K562 (cell line): ENCODE data around the gene SHF. TPM values are rescaled to one million over a fixed set of nuclear protein-coding genes. Genes with fewer than 3 reads are reported as not detected.

Experiments
- ATAC-seq: fragments of 200-7000 bp; cut with Tn5 transposase; 3 replicates; pipeline ENCODE4 v1.9.1; 2020; ENCODE audit warnings: moderate library complexity
- BruUV-seq: library from RNA; stranded (reverse); fragments of 400-500 nt; replicated peaks from 2 replicates; lab custom pipeline; 2021; lab: Mats Ljungman, UMichigan
- CTCF ChIA-PET: fragments of 300-600 bp; formaldehyde crosslinking; extraction: SDS; loops from one replicate; lab custom pipeline; 2021; ENCODE audit warnings: low intra/inter-chr PET ratio; lab: Yijun Ruan, JAX
- POLR2A ChIA-PET: fragments of 300-600, 350-650 bp; sonication (Branson Sonifier 250); formaldehyde crosslinking; extraction: SDS; loops from one replicate; lab custom pipeline; 2021; ENCODE audit warnings: antibody characterized with exemption, inconsistent platforms; lab: Yijun Ruan, JAX
- DNase-seq, 4 experiments: peaks; one replicate each; pipeline versions ENCODE4 v3.0.0 to v3.0.0-alpha.2; 2011 to 2018; ENCODE audit warnings: low spot score in 3 of 4, mixed read lengths in 3 of 4; ENCODE audit errors: extremely low read depth in 1 of 4
- FAIRE-seq: peaks from 2 replicates; lab custom pipeline; 2011; peaks lifted over from hg19 to GRCh38; lab: Jason Lieb, UNC
- H2AFZ ChIP-seq: 2 replicates; pipeline ENCODE4 v1.6.0; 2011; ENCODE audit warnings: low read depth, low read length, control low read depth, inconsistent platforms
- H3K27ac ChIP-seq: fragments of 200-600 bp; 3 replicates; pipeline ENCODE4 v1.8.0; 2011; ENCODE audit warnings: low read depth, mild to moderate bottlenecking, control low read depth, inconsistent platforms, low read length, moderate library complexity, mixed read lengths; ENCODE audit errors: extremely low read depth
- H3K27me3 ChIP-seq, 2 experiments: fragments of 300-600 bp in 1 of 2; 2 replicates in 1 of 2; 3 replicates in 1 of 2; pipeline versions ENCODE4 v1.6.0 to v1.8.0; 2011; ENCODE audit warnings: inconsistent platforms in 2 of 2, low read length in 2 of 2, mild to moderate bottlenecking in 1 of 2, mixed read lengths in 1 of 2, moderate library complexity in 1 of 2; ENCODE audit not compliant: control insufficient read depth in 2 of 2, insufficient read depth in 2 of 2
- H3K36me3 ChIP-seq: fragments of 300-600 bp; 3 replicates; pipeline ENCODE4 v1.8.0; 2011; ENCODE audit warnings: mild to moderate bottlenecking, low read length, inconsistent platforms; ENCODE audit not compliant: control insufficient read depth, insufficient read depth
- H3K4me1 ChIP-seq, 2 experiments: fragments of 200-600 bp in 1 of 2; replicated peaks in 1 of 2; 2 replicates in 1 of 2; 3 replicates in 1 of 2; pipeline versions ENCODE4 v1.5.1 to v1.8.0; 2011; ENCODE audit warnings: inconsistent platforms in 2 of 2, low read length in 2 of 2, mild to moderate bottlenecking in 1 of 2, mixed read lengths in 1 of 2, moderate library complexity in 1 of 2; ENCODE audit not compliant: control insufficient read depth in 2 of 2, insufficient read depth in 2 of 2
- H3K4me2 ChIP-seq: 2 replicates; pipeline ENCODE4 v1.6.1; 2011; ENCODE audit warnings: low read length, control low read depth, inconsistent platforms, mixed read lengths; ENCODE audit not compliant: insufficient read depth
- H3K4me3 ChIP-seq: fragments of 200-600 bp; sonication (generic), shearing (Covaris generic); 2 replicates; pipeline ENCODE4 v1.5.1; 2016; ENCODE audit warnings: control low read depth, inconsistent platforms
- H3K79me2 ChIP-seq: fragments of 200-600 bp; 3 replicates; pipeline ENCODE4 v1.8.0; 2011; ENCODE audit warnings: low read length, inconsistent platforms; ENCODE audit not compliant: control insufficient read depth, insufficient read depth
- H3K9ac ChIP-seq, 2 experiments: 2 replicates each; pipeline versions ENCODE4 v1.6.0 to v1.6.1; 2011; ENCODE audit warnings: low read depth in 2 of 2, low read length in 2 of 2, control low read depth in 1 of 2, inconsistent platforms in 1 of 2, mild to moderate bottlenecking in 1 of 2, mixed read lengths in 1 of 2; ENCODE audit not compliant: insufficient read depth in 1 of 2
- H3K9me1 ChIP-seq: one replicate; pipeline ENCODE4 v1.6.0; 2011; ENCODE audit warnings: inconsistent platforms, mild to moderate bottlenecking, low read length, moderate library complexity; ENCODE audit not compliant: control insufficient read depth, insufficient read depth
- H3K9me3 ChIP-seq: replicated peaks from 2 replicates; pipeline ENCODE4 v1.5.1; 2011; ENCODE audit warnings: low read depth, low read length, inconsistent platforms; ENCODE audit not compliant: control insufficient read depth, insufficient read depth
- H4K20me1 ChIP-seq: replicated peaks from 2 replicates; pipeline ENCODE4 v1.6.1; 2011; ENCODE audit warnings: low read length, inconsistent platforms, mixed read lengths; ENCODE audit not compliant: control insufficient read depth, insufficient read depth
- ATF1 ChIP-seq, 2 experiments: fragments of 450-650 bp in 1 of 2; IDR thresholded peaks; 2 replicates each; pipeline ENCODE4 v1.6.1; 2016; ENCODE audit warnings: missing compliant biosample characterization in 1 of 2, missing genetic modification characterization in 1 of 2
- CREB3L1 ChIP-seq: fragments of 450-650 bp; IDR thresholded peaks from 2 replicates; pipeline ENCODE4 v1.6.1; 2014; ENCODE audit warnings: low read depth, mild to moderate bottlenecking, moderate library complexity, borderline replicate concordance
- MTF1 ChIP-seq: fragments of 250-450 bp; sonication (Bioruptor Pico); IDR thresholded peaks from 2 replicates; pipeline ENCODE4 v1.9.0; 2021; ENCODE audit warnings: moderate library complexity, mild to moderate bottlenecking, inconsistent platforms, borderline replicate concordance
- PATZ1 ChIP-seq: fragments of 250-450 bp; sonication (Bioruptor Pico); IDR thresholded peaks from 2 replicates; pipeline ENCODE4 v1.5.0; 2020; ENCODE audit warnings: mild to moderate bottlenecking, borderline replicate concordance
- TAL1 ChIP-seq: fragments of 450-650 bp; IDR thresholded peaks from 2 replicates; pipeline ENCODE4 v1.6.1; 2016; ENCODE audit warnings: mild to moderate bottlenecking
- ZFPM2 ChIP-seq: fragments of 250-450 bp; sonication (Bioruptor Pico); IDR thresholded peaks from 2 replicates; pipeline ENCODE4 v1.5.1; 2022; ENCODE audit warnings: mild to moderate bottlenecking
- ZMIZ1 ChIP-seq, 2 experiments: fragments of 150-350 bp in 1 of 2; IDR thresholded peaks; 2 replicates each; pipeline ENCODE4 v1.6.1; 2012 to 2016; ENCODE audit warnings: low read depth in 2 of 2, low read length in 2 of 2, mild to moderate bottlenecking in 1 of 2, moderate library complexity in 1 of 2
- ZNF140 ChIP-seq: fragments of 250-450 bp; sonication (Bioruptor Pico); IDR thresholded peaks from 2 replicates; pipeline ENCODE4 v1.8.0; 2021; ENCODE audit warnings: moderate library complexity, mild to moderate bottlenecking, inconsistent platforms
- WGBS: fragments of 100-300 bp; shearing (Covaris generic); methylation state at CpG from one replicate; pipeline ENCODE4 v1.1.6; 2016; ENCODE audit warnings: low coverage, mixed read lengths; ENCODE audit not compliant: insufficient coverage; ENCODE audit errors: missing lambda C conversion rate; 5-methylcytosine and 5-hydroxymethylcytosine counted together
- in situ Hi-C: fragments of 300-500 bp; cut with MboI; formaldehyde crosslinking; loops from 4 replicates; pipeline ENCODE4 v1.15.0; 2018; ENCODE audit warnings: inconsistent platforms, mixed read lengths
- intact Hi-C: fragments of 100-400 bp; cut with micrococcal nuclease; formaldehyde crosslinking; loops from 2 replicates; pipeline ENCODE4 v1.14.2; 2022
- polyA plus RNA-seq, 8 experiments: library from polyadenylated mRNA; depleted of rRNA in 4 of 8; stranded (reverse) in 5 of 8; unstranded in 3 of 8; fragments of >200 nt; fragmentation: Nextera tagmentation in 2 of 8; fragmentation: Illumina TruSeq in 1 of 8; extraction: Ambion mirVana in 2 of 8; extraction: Trizol in 1 of 8; gene quantifications; 2 replicates each; pipeline versions ENCODE4 v1.2.1 to v1.2.3, GENCODE V29; 2011 to 2014; ENCODE audit warnings: inconsistent platforms in 1 of 8, missing spikeins in 1 of 8
- total RNA-seq, 7 experiments: library from RNA; depleted of rRNA in 6 of 7; stranded (reverse); fragments of >200 nt in 6 of 7; fragmentation: Illumina TruSeq in 2 of 7; extraction: Trizol in 2 of 7; gene quantifications; 2 replicates each; pipeline versions ENCODE4 v1.2.1 to v1.2.3, GENCODE V29; 2011 to 2021; ENCODE audit warnings: low replicate concordance in 1 of 7
- TF ChIP-seq, protein P1 (sequence below): IDR thresholded peaks from 3 replicates; pipeline ENCODE4 v1.6.1; 2011; ENCODE audit warnings: borderline replicate concordance, mild to moderate bottlenecking; ENCODE audit not compliant: insufficient read length, insufficient read depth
- TF ChIP-seq, protein P2 (sequence below), 3 experiments: IDR thresholded peaks in 2 of 3; conservative IDR thresholded peaks in 1 of 3; 2 replicates each; pipeline ENCODE4 v1.5.1; 2011 to 2012; ENCODE audit warnings: low read length in 3 of 3, mild to moderate bottlenecking in 3 of 3, control low read depth in 2 of 3, improper control_type of control experiment in 1 of 3, inconsistent platforms in 1 of 3, low read depth in 1 of 3, mixed read lengths in 1 of 3, moderate library complexity in 1 of 3; ENCODE audit not compliant: insufficient read depth in 2 of 3

SHF gene
- total and polyA plus RNA-seq, 9 of the 15 experiments (the other 6 are each of a cell fraction or from before 2014, with no cell fraction given): 0.51 to 2.2 (median 0.85) TPM; not detected in 2

DNA sequence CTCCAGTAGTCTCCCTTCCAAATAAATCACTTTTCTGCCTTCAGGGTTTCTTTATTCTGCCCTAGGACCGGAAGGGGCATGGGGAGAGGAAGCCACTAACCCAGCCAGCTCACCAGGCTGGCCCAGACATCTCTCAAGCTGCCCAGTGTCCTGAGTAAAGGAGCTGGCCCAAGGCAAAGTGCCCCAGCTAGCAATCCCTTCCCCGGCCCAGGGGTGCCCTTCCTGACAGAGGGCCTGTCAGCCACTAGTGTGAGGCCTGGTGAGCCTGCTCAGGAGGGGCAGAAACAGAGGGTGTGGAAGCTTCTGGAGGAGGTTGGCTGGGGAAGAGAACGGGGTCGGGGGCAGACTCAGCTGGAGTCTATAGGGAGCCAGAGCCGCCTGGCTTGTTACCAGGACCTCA is 22.2 kb downstream of the SHF start:
- no peak overlapping the region for H3K9ac ChIP-seq
- POLR2A ChIA-PET: interaction anchor here (0.6 to 2.4 kb wide), 4 partner anchors 10 to 486 kb away, joined by 3 to 14 read pairs (median 4); no protein-coding TSS in a partner anchor
- no peak for TF ChIP-seq TAL1
- TF ChIP-seq, protein P1, sequence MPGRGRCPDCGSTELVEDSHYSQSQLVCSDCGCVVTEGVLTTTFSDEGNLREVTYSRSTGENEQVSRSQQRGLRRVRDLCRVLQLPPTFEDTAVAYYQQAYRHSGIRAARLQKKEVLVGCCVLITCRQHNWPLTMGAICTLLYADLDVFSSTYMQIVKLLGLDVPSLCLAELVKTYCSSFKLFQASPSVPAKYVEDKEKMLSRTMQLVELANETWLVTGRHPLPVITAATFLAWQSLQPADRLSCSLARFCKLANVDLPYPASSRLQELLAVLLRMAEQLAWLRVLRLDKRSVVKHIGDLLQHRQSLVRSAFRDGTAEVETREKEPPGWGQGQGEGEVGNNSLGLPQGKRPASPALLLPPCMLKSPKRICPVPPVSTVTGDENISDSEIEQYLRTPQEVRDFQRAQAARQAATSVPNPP: no peak
- no peak for TF ChIP-seq MTF1 (CRISPR knock-in tag)
- TF ChIP-seq PATZ1: no peak
- TF ChIP-seq ZMIZ1 (IDR thresholded peaks at IDR 0.05; ENCODE audit: low read depth in 2 of 2, low read length in 2 of 2): no peak
- no peak for TF ChIP-seq CREB3L1
- TF ChIP-seq ATF1 (CRISPR knock-in tag; IDR thresholded peaks at IDR 0.05): no peak
- no peak for TF ChIP-seq ATF1 (tag; IDR thresholded peaks at IDR 0.05)
- no peak for TF ChIP-seq ZNF140 (CRISPR knock-in tag)
- TF ChIP-seq, protein P2, sequence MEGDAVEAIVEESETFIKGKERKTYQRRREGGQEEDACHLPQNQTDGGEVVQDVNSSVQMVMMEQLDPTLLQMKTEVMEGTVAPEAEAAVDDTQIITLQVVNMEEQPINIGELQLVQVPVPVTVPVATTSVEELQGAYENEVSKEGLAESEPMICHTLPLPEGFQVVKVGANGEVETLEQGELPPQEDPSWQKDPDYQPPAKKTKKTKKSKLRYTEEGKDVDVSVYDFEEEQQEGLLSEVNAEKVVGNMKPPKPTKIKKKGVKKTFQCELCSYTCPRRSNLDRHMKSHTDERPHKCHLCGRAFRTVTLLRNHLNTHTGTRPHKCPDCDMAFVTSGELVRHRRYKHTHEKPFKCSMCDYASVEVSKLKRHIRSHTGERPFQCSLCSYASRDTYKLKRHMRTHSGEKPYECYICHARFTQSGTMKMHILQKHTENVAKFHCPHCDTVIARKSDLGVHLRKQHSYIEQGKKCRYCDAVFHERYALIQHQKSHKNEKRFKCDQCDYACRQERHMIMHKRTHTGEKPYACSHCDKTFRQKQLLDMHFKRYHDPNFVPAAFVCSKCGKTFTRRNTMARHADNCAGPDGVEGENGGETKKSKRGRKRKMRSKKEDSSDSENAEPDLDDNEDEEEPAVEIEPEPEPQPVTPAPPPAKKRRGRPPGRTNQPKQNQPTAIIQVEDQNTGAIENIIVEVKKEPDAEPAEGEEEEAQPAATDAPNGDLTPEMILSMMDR (IDR thresholded peaks at IDR 0.05 in 2 of 3, conservative IDR thresholded peaks at IDR 0.05 in 1 of 3; ENCODE audit: insufficient read depth in 2 of 3, low read depth in 1 of 3, low read length in 3 of 3): no peak
- no peak for TF ChIP-seq ZFPM2 (CRISPR knock-in tag)

More for the DNA sequence above, 22.2 kb downstream of the SHF start:
- DNase-seq (no peak), ATAC-seq (no peak), FAIRE-seq (no peak)
- no peak overlapping the region for H2AFZ ChIP-seq
- H3K4me1 ChIP-seq: peaks cover 31 to 50% of the 10 kb centered on the region in 2 experiments
- no peaks in the 10 kb centered on the region for H3K9me1 ChIP-seq
- H3K79me2 ChIP-seq: peaks cover 3% of the 10 kb centered on the region; the same call in 1 of the 3 replicates
- peaks cover 5% of the 10 kb centered on the region; the same call in 1 of the 2 replicates for H4K20me1 ChIP-seq
- CTCF ChIA-PET: interaction anchor here (3.0 kb wide), 1 partner anchor 293 kb away, joined by 14 read pairs; no protein-coding TSS in a partner anchor
- H3K27ac ChIP-seq: no peak overlapping the region
- H3K27me3 ChIP-seq: no peaks in the 10 kb centered on the region
- in situ Hi-C loops: no loop called here
- no peaks in the 10 kb centered on the region for H3K9me3 ChIP-seq
- WGBS: 93% methylated on average over 4 of the region's 5 CpGs
- no peaks in the 10 kb centered on the region for H3K36me3 ChIP-seq
- H3K4me2 ChIP-seq: no peak overlapping the region
- intact Hi-C loops: loop anchor here (10.0 kb wide), 1 partner anchor 449 kb away; no protein-coding TSS in a partner anchor
- no TSS peak for BruUV-seq
- H3K4me3 ChIP-seq: no peak overlapping the region
